AG09319 (cell line): ENCODE measurements around the gene FFAR1.
"Not testable (repeated sequence)": the region's sequence is repeated elsewhere in the genome, so short reads cannot be mapped to it uniquely, and the experiment has no call there.

Experiments used
- DNase-seq: peaks from one replicate; pipeline ENCODE4 v3.0.0-alpha.2; 2010; ENCODE audit warnings: low read depth; ENCODE audit errors: extremely low read depth
- TF ChIP-seq, protein P1 (sequence below): IDR thresholded peaks from 2 replicates; pipeline ENCODE4 v1.5.1; 2011; ENCODE audit warnings: low read depth, mild to moderate bottlenecking, inconsistent platforms, low read length, moderate library complexity

FFAR1 gene

DNA sequence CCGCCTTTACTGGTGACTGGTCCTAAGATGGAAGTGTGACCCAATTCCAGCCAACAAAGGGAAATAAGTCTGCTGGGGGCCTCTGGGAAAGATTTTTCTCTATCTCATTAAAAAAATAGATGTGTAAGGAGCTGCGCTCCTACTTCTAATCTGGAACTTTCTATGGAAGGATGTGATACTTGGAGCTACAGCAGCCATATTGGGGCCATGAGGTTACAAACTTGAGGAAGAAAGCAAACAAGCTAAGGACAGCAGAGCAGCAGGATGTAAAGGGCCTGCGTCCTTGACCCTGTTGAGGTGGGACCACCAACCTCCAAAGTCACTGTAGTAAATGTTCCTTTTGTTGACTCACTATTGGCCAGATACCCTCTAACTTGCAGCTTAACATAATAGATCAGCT, 30.7 kb downstream of the FFAR1 start:
- TF ChIP-seq, protein P1, sequence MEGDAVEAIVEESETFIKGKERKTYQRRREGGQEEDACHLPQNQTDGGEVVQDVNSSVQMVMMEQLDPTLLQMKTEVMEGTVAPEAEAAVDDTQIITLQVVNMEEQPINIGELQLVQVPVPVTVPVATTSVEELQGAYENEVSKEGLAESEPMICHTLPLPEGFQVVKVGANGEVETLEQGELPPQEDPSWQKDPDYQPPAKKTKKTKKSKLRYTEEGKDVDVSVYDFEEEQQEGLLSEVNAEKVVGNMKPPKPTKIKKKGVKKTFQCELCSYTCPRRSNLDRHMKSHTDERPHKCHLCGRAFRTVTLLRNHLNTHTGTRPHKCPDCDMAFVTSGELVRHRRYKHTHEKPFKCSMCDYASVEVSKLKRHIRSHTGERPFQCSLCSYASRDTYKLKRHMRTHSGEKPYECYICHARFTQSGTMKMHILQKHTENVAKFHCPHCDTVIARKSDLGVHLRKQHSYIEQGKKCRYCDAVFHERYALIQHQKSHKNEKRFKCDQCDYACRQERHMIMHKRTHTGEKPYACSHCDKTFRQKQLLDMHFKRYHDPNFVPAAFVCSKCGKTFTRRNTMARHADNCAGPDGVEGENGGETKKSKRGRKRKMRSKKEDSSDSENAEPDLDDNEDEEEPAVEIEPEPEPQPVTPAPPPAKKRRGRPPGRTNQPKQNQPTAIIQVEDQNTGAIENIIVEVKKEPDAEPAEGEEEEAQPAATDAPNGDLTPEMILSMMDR, result no peak
- DNase-seq, result no peak

DNA sequence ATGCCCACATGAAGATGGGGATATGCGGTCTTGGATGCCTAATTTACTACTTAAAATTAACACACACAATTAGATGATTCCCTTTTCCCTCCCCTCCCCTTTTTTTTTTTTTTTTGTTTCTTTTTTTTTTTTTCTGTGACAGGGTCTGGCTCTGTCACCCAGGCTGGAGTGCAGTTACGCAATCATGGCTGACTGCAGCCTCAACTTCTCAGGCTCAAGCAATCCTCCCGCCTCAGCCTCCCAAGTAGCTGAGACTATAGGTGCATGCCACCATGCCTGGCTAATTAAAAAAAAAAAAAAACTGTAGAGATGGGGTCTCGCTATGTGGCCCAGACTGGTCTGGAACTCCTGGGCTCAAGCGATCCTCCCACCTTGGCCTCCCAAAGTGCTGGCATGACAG, 31.8 kb downstream of the FFAR1 start:
- not testable (repeated sequence) for DNase-seq

DNA sequence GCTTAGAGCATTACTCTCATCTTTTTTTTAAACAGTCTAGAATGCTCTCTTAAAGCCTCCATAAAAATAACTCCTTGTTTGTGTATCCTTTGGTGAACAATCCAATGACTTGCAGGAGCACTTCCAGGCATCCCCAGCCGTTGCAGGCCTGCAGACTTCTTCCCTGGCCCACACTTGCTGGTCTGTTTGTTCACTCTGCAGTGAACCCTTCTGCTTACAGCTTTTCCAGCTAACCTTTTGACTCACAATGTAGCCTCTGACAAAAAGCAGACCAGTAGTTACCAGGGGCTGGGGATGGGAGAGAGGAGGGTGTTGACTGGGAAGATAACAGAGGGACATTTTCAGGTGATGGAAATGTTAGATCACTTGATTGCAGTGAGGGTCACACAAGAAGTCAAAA, 32.3 kb downstream of the FFAR1 start:
- no peak for DNase-seq
- TF ChIP-seq, protein P1, result no peak

DNA sequence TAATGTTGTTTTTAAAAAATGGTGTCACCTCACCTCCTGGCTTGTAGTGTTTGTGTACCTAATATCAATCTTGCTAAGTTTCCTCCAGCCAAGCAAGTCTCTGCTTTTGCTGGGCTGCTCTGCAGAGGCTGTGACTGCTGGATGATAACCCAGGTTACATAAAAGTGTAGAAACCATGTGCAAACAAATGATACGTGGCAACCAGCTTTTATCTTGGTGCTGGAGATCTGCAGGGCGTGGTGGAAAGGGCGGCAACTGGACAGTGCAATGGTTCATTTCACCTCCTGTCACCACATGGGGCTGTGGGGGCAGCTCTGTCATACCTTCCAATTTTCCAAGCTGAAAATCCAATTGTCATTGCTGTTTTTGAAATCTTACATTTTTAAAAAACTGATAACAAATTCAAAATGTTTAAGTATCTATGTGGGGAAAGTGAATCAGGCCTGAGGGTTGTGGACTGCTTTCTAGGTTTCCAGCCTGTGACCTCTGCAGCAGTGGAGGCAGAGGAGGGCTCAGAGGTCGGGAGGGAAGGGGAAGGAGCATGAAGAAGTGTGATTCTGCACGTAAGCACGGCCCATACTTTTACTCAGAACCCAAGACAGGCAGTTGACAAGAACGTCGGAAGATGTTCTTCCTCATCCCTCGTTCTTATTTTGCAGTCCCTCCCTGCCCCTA, 32.9 kb downstream of the FFAR1 start:
- TF ChIP-seq, protein P1, result no peak
- DNase-seq, result no peak

DNA sequence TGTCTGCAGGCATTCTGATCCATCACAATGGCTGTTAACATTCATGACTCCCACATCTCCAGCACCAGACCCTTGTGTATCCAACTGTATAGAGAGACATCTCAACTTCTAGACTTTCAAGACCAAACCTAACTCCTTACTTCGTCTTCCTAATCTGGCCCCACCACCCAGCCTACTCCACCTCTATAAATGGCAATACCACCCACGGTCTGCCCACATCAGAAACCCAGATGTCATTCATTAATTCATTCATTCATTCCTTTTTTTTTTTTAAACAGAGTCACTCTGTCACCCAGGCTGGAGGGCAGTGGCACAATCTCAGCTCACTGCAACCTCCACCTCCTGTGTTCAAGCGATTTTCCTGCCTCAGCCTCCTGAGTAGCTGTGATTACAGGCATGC, 33.6 kb downstream of the FFAR1 start:
- TF ChIP-seq, protein P1, result no peak
- DNase-seq, result no peak

DNA sequence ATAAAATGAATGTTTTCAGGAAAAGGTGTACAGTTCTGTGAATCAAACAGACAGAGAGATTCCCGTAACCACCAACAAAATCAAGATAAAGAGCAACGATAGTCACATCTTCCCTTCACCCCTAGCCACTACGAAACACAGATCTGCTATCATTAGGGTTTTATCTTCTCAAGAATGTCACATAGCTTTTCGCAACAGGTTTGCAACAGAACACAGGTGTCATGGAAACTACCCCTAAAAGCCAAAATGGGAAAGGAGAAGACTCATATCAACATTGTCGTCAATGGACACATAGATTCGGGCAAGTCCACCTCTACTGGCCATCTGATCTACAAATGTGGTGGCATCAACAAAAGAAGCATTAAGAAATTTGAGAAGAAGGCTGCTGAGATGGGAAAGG, 34.2 kb downstream of the FFAR1 start:
- TF ChIP-seq, protein P1, result no peak
- DNase-seq, result no peak

DNA sequence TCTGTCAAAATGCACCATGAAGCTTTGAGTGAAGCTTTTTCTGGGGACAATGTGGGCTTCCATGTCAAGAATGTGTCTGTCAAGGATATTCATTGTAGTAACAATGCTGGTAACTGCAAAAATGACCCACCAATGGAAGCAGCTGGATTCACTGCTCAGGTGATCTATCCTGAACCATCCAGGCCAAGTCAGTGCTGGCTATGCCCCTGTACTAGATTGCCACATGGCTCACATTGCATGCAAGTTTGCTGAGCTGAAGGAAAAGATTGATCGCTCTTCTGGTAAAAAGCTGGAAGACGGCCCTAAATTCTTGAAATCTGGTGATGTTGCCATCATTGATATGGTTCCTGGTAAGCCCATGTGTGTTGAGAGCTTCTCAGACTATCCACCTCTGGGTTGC, 35.8 kb downstream of the FFAR1 start:
- DNase-seq, result no peak
- TF ChIP-seq, protein P1, result no peak
